ENCODE results near the gene PLP1.

PLP1 gene

GRCh38 chrX:103794119-103794518 lies 17.5 kb downstream of the PLP1 start:
- TF ChIP-seq CTCF (IDR thresholded peaks at IDR 0.05) = no peak

- TF ChIP-seq CTCF (IDR thresholded peaks at IDR 0.05) = no peak
Measured at GRCh38 chrX:103797691-103798090, 21.1 kb downstream of the PLP1 start.

- TF ChIP-seq CTCF (IDR thresholded peaks at IDR 0.05) = no peak
Measured at GRCh38 chrX:103800318-103800717, 23.7 kb downstream of the PLP1 start.

GRCh38 chrX:103805860-103806259 lies 29.2 kb downstream of the PLP1 start:
- TF ChIP-seq CTCF (IDR thresholded peaks at IDR 0.05) = no peak

- no peak for TF ChIP-seq CTCF (IDR thresholded peaks at IDR 0.05)
Measured at GRCh38 chrX:103806862-103807474, 30.3 kb downstream of the PLP1 start.

- no peak for TF ChIP-seq CTCF (IDR thresholded peaks at IDR 0.05)
Measured at GRCh38 chrX:103811858-103812257, 35.2 kb downstream of the PLP1 start.

- peak; percentile 35 for TF ChIP-seq CTCF (IDR thresholded peaks at IDR 0.05)
Measured at GRCh38 chrX:103817502-103817901, 40.9 kb downstream of the PLP1 start.

Data from LNCAP (cell line).